MCF 10A (cell line): ENCODE measurements around the gene PRAF2. TPM values are rescaled to one million over a fixed set of nuclear protein-coding genes. Genes with fewer than 3 reads are reported as not detected.
A peak's percentile ranks its signal among the peaks of the same experiment; 100 is the strongest.

Experiments used
- BruUV-seq: library from RNA; stranded (reverse); fragments of 400-500 nt; replicated peaks from 2 replicates; lab custom pipeline; 2021; lab: Mats Ljungman, UMichigan
- CTCF ChIA-PET: fragments of 300-600 bp; sonication (Branson Sonifier 250); formaldehyde crosslinking; extraction: SDS; loops from one replicate; lab custom pipeline; 2021; ENCODE audit warnings: antibody characterized with exemption, inconsistent platforms; lab: Yijun Ruan, JAX
- POLR2A ChIA-PET: fragments of 300-600, 350-650 bp; sonication (Branson Sonifier 250); formaldehyde crosslinking; extraction: SDS; loops from one replicate; lab custom pipeline; 2020; ENCODE audit warnings: antibody characterized with exemption, inconsistent platforms; lab: Yijun Ruan, JAX
- DNase-seq: peaks from one replicate; pipeline ENCODE4 v3.0.0-alpha.2; 2018; ENCODE audit not compliant: unreplicated experiment
- H3K27ac Mint-ChIP-seq: one replicate; pipeline ENCODE4 v1.8.0; 2022; ENCODE audit warnings: mild to moderate bottlenecking, low read depth, mixed read lengths; ENCODE audit not compliant: unreplicated experiment
- H3K27me3 Mint-ChIP-seq: one replicate; pipeline ENCODE4 v1.8.0; 2022; ENCODE audit warnings: mixed read lengths; ENCODE audit not compliant: insufficient read depth, unreplicated experiment
- H3K36me3 Mint-ChIP-seq: one replicate; pipeline ENCODE4 v1.8.0; 2022; ENCODE audit warnings: mild to moderate bottlenecking, moderate library complexity, mixed read lengths; ENCODE audit not compliant: insufficient read depth, unreplicated experiment
- H3K4me1 Mint-ChIP-seq: one replicate; pipeline ENCODE4 v1.8.0; 2022; ENCODE audit warnings: mixed read lengths; ENCODE audit not compliant: insufficient read depth, unreplicated experiment
- H3K4me3 Mint-ChIP-seq: one replicate; pipeline ENCODE4 v1.8.0; 2022; ENCODE audit warnings: mild to moderate bottlenecking, moderate library complexity, mixed read lengths; ENCODE audit not compliant: unreplicated experiment
- H3K9me3 Mint-ChIP-seq: one replicate; pipeline ENCODE4 v1.8.0; 2022; ENCODE audit warnings: mixed read lengths; ENCODE audit not compliant: unreplicated experiment
- CTCF ChIP-seq: fragments of 200-600 bp; IDR thresholded peaks from one replicate; pipeline ENCODE4 v1.8.0; 2022; ENCODE audit warnings: antibody characterized with exemption, mild to moderate bottlenecking; ENCODE audit not compliant: unreplicated experiment
- intact Hi-C: fragments of 100-400 bp; cut with micrococcal nuclease; formaldehyde crosslinking; loops from 2 replicates; pipeline ENCODE4 v1.14.1; 2022
- total RNA-seq: library from RNA; stranded (reverse); gene quantifications from 2 replicates; pipeline ENCODE4 v1.2.3, GENCODE V29; 2022

PRAF2 gene
- total RNA-seq, 1 experiment from 2014 or later, result 32.1 TPM

- peaks cover 25% of the 10 kb centered on the region for H3K36me3 Mint-ChIP-seq
- peaks cover 8% of the 10 kb centered on the region for H3K4me1 Mint-ChIP-seq
- no peaks in the 10 kb centered on the region for H3K9me3 Mint-ChIP-seq
- CTCF ChIA-PET, result interaction anchor here (0.6 to 3.4 kb wide), 7 partner anchors 13 to 124 kb away, joined by 3 to 15 read pairs (median 4); partner anchors contain the start of gene OTUD5
- no peaks in the 10 kb centered on the region for H3K27me3 Mint-ChIP-seq
- peak; percentile 98 for DNase-seq
- BruUV-seq, result no TSS peak
- peak; percentile 37 for TF ChIP-seq CTCF
- peak within 1 kb of the TSS; percentile 79 for H3K4me3 Mint-ChIP-seq
- peak within 1 kb of the TSS; percentile 91 for H3K27ac Mint-ChIP-seq
- intact Hi-C loops, result loop anchor here (1.0 to 5.0 kb wide), 4 partner anchors 41 to 283 kb away; partner anchors contain the start of genes GLOD5, GRIPAP1, KCND1 and PIM2
- POLR2A ChIA-PET, result interaction anchor here (1.0 to 4.1 kb wide), 9 partner anchors 13 to 123 kb away, joined by 3 to 57 read pairs (median 14); partner anchors contain the start of genes CCDC120, GRIPAP1, OTUD5 and WDR45
Observed at GRCh38 chrX:49043220-49043986, 30.4 kb downstream of the PRAF2 start, which contains the start of gene TFE3. Gene TFE3 (minus strand): TSS chrX:49043357. CDS start chrX:49043226, 131 bp downstream.

GRCh38 chrX:49042581-49043219 is 31.1 kb downstream of the PRAF2 start:
- Mint-ChIP-seq H3K27me3 (no peaks in the 10 kb centered on the region), H3K36me3 (peaks cover 31% of the 10 kb centered on the region), H3K27ac (peak overlapping the region; percentile 91), H3K4me3 (peak overlapping the region; percentile 79), H3K9me3 (no peaks in the 10 kb centered on the region), H3K4me1 (peaks cover 12% of the 10 kb centered on the region)
- ChIA-PET CTCF (interaction anchor here (0.6 to 3.4 kb wide), 4 partner anchors 57 to 123 kb away, joined by 3 to 15 read pairs (median 5); partner anchors contain the start of gene OTUD5), POLR2A (interaction anchor here (0.7 to 4.1 kb wide), 14 partner anchors 14 to 306 kb away, joined by 3 to 57 read pairs (median 4); partner anchors contain the start of genes CCDC120, GRIPAP1, HDAC6 and OTUD5)
- TF ChIP-seq CTCF, result no peak
- TSS peak; percentile 80 for BruUV-seq
- no peak for DNase-seq
- intact Hi-C loops, result loop anchor here (1.0 to 5.0 kb wide), 4 partner anchors 40 to 282 kb away; partner anchors contain the start of genes GLOD5, GRIPAP1, KCND1 and PIM2

GRCh38 chrX:49041744-49042580 is 31.8 kb downstream of the PRAF2 start:
- BruUV-seq, result TSS peak; percentile 51
- H3K4me3 Mint-ChIP-seq, result peak overlapping the region; percentile 79
- ChIA-PET POLR2A (interaction anchor here (0.7 to 4.1 kb wide), 14 partner anchors 13 to 305 kb away, joined by 3 to 57 read pairs (median 4); partner anchors contain the start of genes CCDC120, GPKOW, GRIPAP1 and HDAC6), CTCF (interaction anchor here (0.6 to 3.4 kb wide), 8 partner anchors 37 to 411 kb away, joined by 3 to 15 read pairs (median 3); partner anchors contain the start of genes CCDC22 and OTUD5)
- peak overlapping the region; percentile 91 for H3K27ac Mint-ChIP-seq
- H3K9me3 Mint-ChIP-seq, result no peaks in the 10 kb centered on the region
- peaks cover 13% of the 10 kb centered on the region for H3K4me1 Mint-ChIP-seq
- intact Hi-C loops, result loop anchor here (1.0 to 5.0 kb wide), 4 partner anchors 70 to 281 kb away; partner anchors contain the start of genes GLOD5, KCND1 and PIM2
- DNase-seq, result peak; percentile 52
- no peaks in the 10 kb centered on the region for H3K27me3 Mint-ChIP-seq
- no peak for TF ChIP-seq CTCF
- peaks cover 39% of the 10 kb centered on the region for H3K36me3 Mint-ChIP-seq
